KMS-11 (cell line): ENCODE data around the gene SALL1.

ENCODE experiments used
- H2AFZ ChIP-seq: fragments of 200-600 bp; sonication (generic); 2 replicates; pipeline ENCODE4 v1.6.1; 2016; ENCODE audit warnings: antibody characterized with exemption, mixed run types, low read depth
- H3K27ac ChIP-seq: fragments of 200-600 bp; sonication (generic); 2 replicates; pipeline ENCODE4 v1.6.1; 2016; ENCODE audit warnings: mild to moderate bottlenecking, mixed run types
- H3K27me3 ChIP-seq: fragments of 200-600 bp; sonication (generic); 2 replicates; pipeline ENCODE4 v1.6.1; 2017; ENCODE audit warnings: mild to moderate bottlenecking, low read depth, mixed run types, moderate library complexity; ENCODE audit not compliant: insufficient read depth
- H3K36me3 ChIP-seq: fragments of 200-600 bp; sonication (generic); 2 replicates; pipeline ENCODE4 v1.6.1; 2017; ENCODE audit warnings: mild to moderate bottlenecking, mixed run types; ENCODE audit not compliant: insufficient read depth
- H3K4me1 ChIP-seq: fragments of 200-600 bp; sonication (generic); 2 replicates; pipeline ENCODE4 v1.6.1; 2016; ENCODE audit warnings: mild to moderate bottlenecking, low read depth, mixed run types; ENCODE audit not compliant: poor library complexity, severe bottlenecking
- H3K4me2 ChIP-seq: fragments of 200-600 bp; sonication (generic); 2 replicates; pipeline ENCODE4 v1.7.0; 2016; ENCODE audit warnings: mild to moderate bottlenecking, mixed run types
- H3K4me3 ChIP-seq: fragments of 200-600 bp; sonication (generic); IDR thresholded peaks from 2 replicates; pipeline ENCODE4 v1.6.1; 2017; ENCODE audit warnings: low read depth, low read length, mixed read lengths; ENCODE audit not compliant: insufficient read depth
- H3K79me2 ChIP-seq: fragments of 200-600 bp; sonication (generic); 2 replicates; pipeline ENCODE4 v1.6.1; 2016; ENCODE audit warnings: low read depth, mixed run types; ENCODE audit not compliant: insufficient read depth
- H3K9ac ChIP-seq: fragments of 200-600 bp; sonication (generic); 2 replicates; pipeline ENCODE4 v1.6.1; 2016; ENCODE audit warnings: mild to moderate bottlenecking, mixed run types
- H4K20me1 ChIP-seq: fragments of 200-600 bp; sonication (generic); 2 replicates; pipeline ENCODE4 v1.6.1; 2016; ENCODE audit warnings: mild to moderate bottlenecking, mixed run types; ENCODE audit not compliant: insufficient read depth
- TF ChIP-seq, protein P1 (sequence below): fragments of 200-600 bp; sonication (generic); conservative IDR thresholded peaks from 2 replicates; pipeline ENCODE4 v1.6.1; 2017; ENCODE audit warnings: low read depth, mild to moderate bottlenecking, antibody characterized with exemption, low read length, moderate library complexity, mixed read lengths

SALL1 gene

DNA sequence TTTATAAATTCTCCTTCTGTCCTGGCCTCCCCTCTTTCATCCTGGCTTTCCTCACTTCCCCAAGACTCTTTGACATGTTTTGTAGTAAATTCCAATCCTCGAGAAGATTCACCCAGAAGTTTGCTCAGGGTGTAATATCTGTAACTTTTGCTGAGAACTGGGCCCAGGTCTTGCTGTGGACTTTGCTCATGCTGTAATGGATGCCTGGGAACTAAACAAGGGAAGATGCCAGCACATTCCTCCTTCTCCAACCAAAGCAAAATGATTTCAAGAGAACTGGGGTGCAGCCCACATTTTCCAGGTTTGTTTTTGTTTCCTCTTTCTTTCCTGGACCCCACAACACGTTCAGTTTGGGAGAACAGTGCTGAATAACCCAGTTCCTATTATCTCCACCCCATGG, 6.6 kb upstream of the SALL1 start:
- H3K79me2 ChIP-seq = no peaks in the 10 kb centered on the region
- no peaks in the 10 kb centered on the region for H4K20me1 ChIP-seq
- H2AFZ ChIP-seq = no peak overlapping the region
- no peaks in the 10 kb centered on the region for H3K27me3 ChIP-seq
- no peaks in the 10 kb centered on the region for H3K36me3 ChIP-seq
- H3K4me1 ChIP-seq = peaks cover 6% of the 10 kb centered on the region
- no peak overlapping the region for H3K4me3 ChIP-seq
- H3K27ac ChIP-seq = no peak overlapping the region
- TF ChIP-seq, protein P1, sequence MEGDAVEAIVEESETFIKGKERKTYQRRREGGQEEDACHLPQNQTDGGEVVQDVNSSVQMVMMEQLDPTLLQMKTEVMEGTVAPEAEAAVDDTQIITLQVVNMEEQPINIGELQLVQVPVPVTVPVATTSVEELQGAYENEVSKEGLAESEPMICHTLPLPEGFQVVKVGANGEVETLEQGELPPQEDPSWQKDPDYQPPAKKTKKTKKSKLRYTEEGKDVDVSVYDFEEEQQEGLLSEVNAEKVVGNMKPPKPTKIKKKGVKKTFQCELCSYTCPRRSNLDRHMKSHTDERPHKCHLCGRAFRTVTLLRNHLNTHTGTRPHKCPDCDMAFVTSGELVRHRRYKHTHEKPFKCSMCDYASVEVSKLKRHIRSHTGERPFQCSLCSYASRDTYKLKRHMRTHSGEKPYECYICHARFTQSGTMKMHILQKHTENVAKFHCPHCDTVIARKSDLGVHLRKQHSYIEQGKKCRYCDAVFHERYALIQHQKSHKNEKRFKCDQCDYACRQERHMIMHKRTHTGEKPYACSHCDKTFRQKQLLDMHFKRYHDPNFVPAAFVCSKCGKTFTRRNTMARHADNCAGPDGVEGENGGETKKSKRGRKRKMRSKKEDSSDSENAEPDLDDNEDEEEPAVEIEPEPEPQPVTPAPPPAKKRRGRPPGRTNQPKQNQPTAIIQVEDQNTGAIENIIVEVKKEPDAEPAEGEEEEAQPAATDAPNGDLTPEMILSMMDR = no peak
- H3K4me2 ChIP-seq = no peak overlapping the region
- H3K9ac ChIP-seq = no peak overlapping the region

DNA sequence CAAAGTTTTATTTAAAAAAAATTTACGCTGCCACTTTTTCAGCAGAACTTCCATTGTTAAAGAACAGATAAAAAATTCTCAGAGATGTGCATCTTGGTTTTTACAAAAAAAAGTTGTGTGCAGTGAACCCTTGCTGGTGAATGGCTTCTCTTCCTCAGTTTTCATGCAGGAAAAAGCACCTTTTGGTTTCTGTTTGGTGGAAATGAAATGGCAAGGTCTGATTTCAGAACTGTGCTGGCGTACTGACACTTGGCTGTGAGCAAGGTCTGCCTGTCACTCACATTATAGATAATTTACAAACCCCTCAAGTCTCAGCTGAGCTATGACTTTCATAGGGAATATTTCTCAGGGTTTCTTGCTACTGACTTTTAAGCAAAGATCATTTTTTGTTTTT, 5.7 kb upstream of the SALL1 start:
- H3K4me3 ChIP-seq = no peak overlapping the region

DNA sequence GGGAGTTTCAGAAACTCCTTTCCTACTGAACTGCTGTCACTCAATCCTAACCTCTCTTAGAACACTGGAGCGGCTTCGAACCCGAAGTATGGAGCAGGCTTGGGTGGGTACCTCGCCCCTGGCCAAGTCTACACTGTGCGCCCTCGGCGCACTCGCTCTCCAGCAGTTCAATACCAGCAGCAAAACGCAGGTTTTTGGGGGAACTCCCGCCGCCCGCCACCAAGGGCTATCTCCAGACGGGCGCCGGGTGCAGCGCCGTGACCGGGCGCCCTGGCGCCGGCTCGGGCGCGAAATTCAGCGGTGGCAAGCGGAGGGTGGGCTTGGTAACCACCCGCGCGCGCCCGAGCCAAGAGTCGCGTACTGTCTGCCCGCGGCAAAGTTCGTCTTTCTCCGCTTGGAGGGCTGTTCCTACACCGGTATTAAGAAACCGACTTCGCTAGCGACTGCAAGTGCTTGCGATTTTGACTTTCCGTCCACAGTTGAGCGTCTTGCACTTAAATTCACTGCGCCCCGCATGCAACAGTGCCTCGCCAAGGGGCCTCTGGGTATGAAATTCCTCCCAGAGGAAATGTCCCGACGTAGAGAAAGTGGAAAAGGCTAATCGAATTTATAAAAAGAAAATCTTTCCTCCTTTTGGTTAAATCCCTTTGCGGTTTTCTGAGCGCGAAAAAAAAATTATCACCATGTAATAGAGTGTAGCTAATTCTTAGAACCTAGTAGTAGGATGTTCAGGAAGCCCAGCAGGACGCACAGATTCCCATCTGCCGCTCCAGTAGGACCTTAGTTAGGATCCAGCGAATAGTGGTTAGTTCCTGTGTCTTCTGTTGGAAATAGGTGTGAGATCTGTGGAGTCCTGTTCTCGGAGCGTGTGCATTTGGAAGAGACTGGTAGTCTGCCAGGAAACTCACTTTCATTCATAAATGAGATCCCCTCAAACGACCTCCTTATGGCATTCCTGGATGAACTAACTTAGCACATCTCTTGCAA, 5.0 kb upstream of the SALL1 start:
- H4K20me1 ChIP-seq = no peaks in the 10 kb centered on the region
- H3K27ac ChIP-seq = no peak overlapping the region
- TF ChIP-seq, protein P1 = no peak
- H2AFZ ChIP-seq = no peak overlapping the region
- no peak overlapping the region for H3K4me2 ChIP-seq
- no peak overlapping the region for H3K9ac ChIP-seq
- H3K4me1 ChIP-seq = no peaks in the 10 kb centered on the region
- H3K36me3 ChIP-seq = no peaks in the 10 kb centered on the region
- H3K4me3 ChIP-seq = no peak overlapping the region
- no peaks in the 10 kb centered on the region for H3K79me2 ChIP-seq
- H3K27me3 ChIP-seq = no peaks in the 10 kb centered on the region

More for the DNA sequence above, 5.7 kb upstream of the SALL1 start:
- Histone ChIP-seq H2AFZ (no peak overlapping the region), H3K4me1 (no peaks in the 10 kb centered on the region), H3K4me2 (no peak overlapping the region), H4K20me1 (no peaks in the 10 kb centered on the region), H3K27me3 (no peaks in the 10 kb centered on the region), H3K9ac (no peak overlapping the region), H3K27ac (no peak overlapping the region), H3K36me3 (no peaks in the 10 kb centered on the region), H3K79me2 (no peaks in the 10 kb centered on the region)
- TF ChIP-seq, protein P1 = no peak

DNA sequence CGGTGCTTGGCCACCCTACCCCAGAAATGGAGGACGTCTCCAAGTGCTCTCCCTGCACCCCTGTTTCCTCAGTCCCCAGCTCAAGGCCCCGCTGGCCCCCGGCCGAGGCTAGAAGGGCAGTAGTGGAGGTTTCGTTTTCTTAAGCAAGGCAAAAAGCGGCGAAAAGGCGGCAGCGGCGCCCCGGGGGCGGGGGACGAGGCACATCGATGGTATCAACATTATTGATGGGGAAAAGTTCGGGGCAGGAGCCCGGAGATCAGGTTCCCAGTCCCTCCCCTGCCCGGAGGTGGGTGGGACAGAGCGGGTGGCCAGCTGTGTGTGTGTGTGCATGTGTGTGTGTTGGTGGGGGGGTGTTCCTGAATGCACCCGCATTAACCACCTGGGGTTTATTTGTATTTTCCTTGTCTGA, 4.1 kb upstream of the SALL1 start:
- Histone ChIP-seq H2AFZ (no peak overlapping the region), H3K4me3 (no peak overlapping the region), H3K36me3 (no peaks in the 10 kb centered on the region), H3K79me2 (no peaks in the 10 kb centered on the region), H3K4me1 (no peaks in the 10 kb centered on the region), H3K27me3 (no peaks in the 10 kb centered on the region), H3K4me2 (no peak overlapping the region), H3K27ac (no peak overlapping the region), H3K9ac (no peak overlapping the region), H4K20me1 (no peaks in the 10 kb centered on the region)
- TF ChIP-seq, protein P1 = no peak
